Measurements from ENCODE around the gene KCNH1.

DNA sequence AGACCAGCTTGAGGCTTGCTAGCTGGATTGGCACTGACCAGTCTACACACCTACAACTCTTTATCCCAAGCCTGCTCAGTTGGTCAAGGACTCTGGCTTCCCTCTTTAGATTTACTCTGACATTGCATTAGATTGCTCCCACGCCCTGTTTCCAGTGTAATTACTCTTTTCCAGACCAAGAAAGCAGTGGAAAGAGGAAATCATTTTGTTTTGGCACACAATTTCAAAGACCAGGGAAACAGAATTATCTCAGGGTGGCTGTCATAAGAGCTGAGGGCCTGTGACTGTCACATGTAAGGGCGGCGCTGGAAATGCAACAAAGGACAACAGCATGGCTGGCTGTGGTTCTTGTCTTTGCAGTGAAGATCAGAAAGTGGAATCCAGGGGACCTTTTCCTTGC is 502.5 kb downstream of the KCNH1 start:
- TF ChIP-seq AEBP2 (tag by site-specific recombination; IDR thresholded peaks at IDR 0.05; ENCODE audit: borderline replicate concordance) (no peak), MZF1 (tag by site-specific recombination; IDR thresholded peaks at IDR 0.05; ENCODE audit: borderline replicate concordance) (no peak), ZNF133 (tag by site-specific recombination; IDR thresholded peaks at IDR 0.05) (no peak)

Measured in HEK293 (cell line).